ENCODE measurements around the gene TRMT5. TPM values are rescaled to one million over a fixed set of nuclear protein-coding genes. Genes with fewer than 3 reads are reported as not detected.

Gene TRMT5
- total and polyA plus RNA-seq, 2 donors (not counting 3 experiments of a cell fraction or from before 2014, with no cell fraction given): 2.4 to 12.6 TPM

- Histone ChIP-seq H2AFZ (ENCODE audit: low read depth, low read length) (no peak overlapping the region), H3K9me3 (replicated peaks; ENCODE audit: control insufficient read depth, insufficient read depth, low read length) (no peaks in the 10 kb centered on the region), H3K36me3 (ENCODE audit: control insufficient read depth in 2 of 2, extremely low read depth in 1 of 2, insufficient read depth in 2 of 2, low read length in 2 of 2) (no peaks in the 10 kb centered on the region), H3K4me3 (replicated peaks in 1 of 3; ENCODE audit: insufficient read depth in 1 of 3, low read depth in 1 of 3, low read length in 3 of 3) (no peak overlapping the region), H4K20me1 (replicated peaks; ENCODE audit: control insufficient read depth, extremely low read depth, insufficient read depth, low read length) (no peaks in the 10 kb centered on the region), H3K79me2 (ENCODE audit: control insufficient read depth, insufficient read depth, low read length) (no peaks in the 10 kb centered on the region), H3K9ac (replicated peaks; ENCODE audit: extremely low read depth, insufficient read depth, low read length) (no peak overlapping the region), H3K27ac (ENCODE audit: insufficient read depth, low read depth, low read length) (no peak overlapping the region), H3K27me3 (ENCODE audit: control insufficient read depth in 2 of 2, insufficient read depth in 2 of 2, low read length in 2 of 2) (no peaks in the 10 kb centered on the region), H3K9me1 (replicated peaks; ENCODE audit: control insufficient read depth, extremely low read depth, insufficient read depth, low read length) (no peaks in the 10 kb centered on the region), H3K4me1 (ENCODE audit: control insufficient read depth, extremely low read depth, insufficient read depth, low read length) (no peaks in the 10 kb centered on the region), H3K4me2 (ENCODE audit: insufficient read depth, low read length) (no peak overlapping the region)
- FAIRE-seq (no peak), DNase-seq (ENCODE audit: low read depth, low spot score) (no peak)
- no TSS peak for BruUV-seq (replicated peaks)
- intact Hi-C loops (cut with micrococcal nuclease) (no loop called here), dilution Hi-C loops (cut with MboI; ENCODE audit: extremely low pct_ligation_motif_present, low sequenced_read_pairs) (no loop called here)
- TF ChIP-seq EZH2 (IDR thresholded peaks at IDR 0.05; ENCODE audit: borderline replicate concordance, low read depth, low read length, severe bottlenecking): no peak
- TF ChIP-seq JUN (IDR thresholded peaks at IDR 0.05; ENCODE audit: borderline replicate concordance, insufficient read depth, insufficient read length, low read depth): no peak
- TF ChIP-seq POLR2A (IDR thresholded peaks at IDR 0.05; ENCODE audit: low read depth, low read length): no peak
- POLR2A ChIA-PET: no interaction called here
- CTCF ChIA-PET: no interaction called here
Observed at GRCh38 chr14:60956632-60957031, 24.2 kb downstream of the TRMT5 start.

GRCh38 chr14:60956202-60956601 lies 24.7 kb downstream of the TRMT5 start:
- intact Hi-C loops (cut with micrococcal nuclease): no loop called here
- no TSS peak for BruUV-seq (replicated peaks)
- no peak overlapping the region for H3K4me3 ChIP-seq (replicated peaks in 1 of 3; ENCODE audit: insufficient read depth in 1 of 3, low read depth in 1 of 3, low read length in 3 of 3)
- H3K9me1 ChIP-seq (replicated peaks; ENCODE audit: control insufficient read depth, extremely low read depth, insufficient read depth, low read length): no peaks in the 10 kb centered on the region
- peaks cover 3% of the 10 kb centered on the region for H3K4me1 ChIP-seq (ENCODE audit: control insufficient read depth, extremely low read depth, insufficient read depth, low read length)
- no peaks in the 10 kb centered on the region for H3K79me2 ChIP-seq (ENCODE audit: control insufficient read depth, insufficient read depth, low read length)
- FAIRE-seq (no peak), DNase-seq (ENCODE audit: low read depth, low spot score) (no peak)
- TF ChIP-seq POLR2AphosphoS5 (IDR thresholded peaks at IDR 0.05; ENCODE audit: insufficient read depth, low read depth, low read length): no peak
- TF ChIP-seq MYC (IDR thresholded peaks at IDR 0.05; ENCODE audit: low read depth, low read length): no peak
- no peak for TF ChIP-seq CTCF (IDR thresholded peaks at IDR 0.05; ENCODE audit: extremely low read depth in 1 of 2, insufficient read depth in 1 of 2, low read depth in 1 of 2, low read length in 2 of 2)
- TF ChIP-seq EZH2 (IDR thresholded peaks at IDR 0.05; ENCODE audit: borderline replicate concordance, low read depth, low read length, severe bottlenecking): no peak
- TF ChIP-seq GATA2 (IDR thresholded peaks at IDR 0.05; ENCODE audit: insufficient read depth, insufficient read length, low read depth, low read length): no peak
- TF ChIP-seq MAX (IDR thresholded peaks at IDR 0.05; ENCODE audit: insufficient read depth, insufficient read length): no peak
- TF ChIP-seq JUN (IDR thresholded peaks at IDR 0.05; ENCODE audit: borderline replicate concordance, insufficient read depth, insufficient read length, low read depth): no peak
- TF ChIP-seq POLR2A (IDR thresholded peaks at IDR 0.05; ENCODE audit: low read depth, low read length): no peak
- TF ChIP-seq FOS (IDR thresholded peaks at IDR 0.05; ENCODE audit: borderline replicate concordance, insufficient read depth, low read length): no peak
- no peaks in the 10 kb centered on the region for H3K9me3 ChIP-seq (replicated peaks; ENCODE audit: control insufficient read depth, insufficient read depth, low read length)
- ChIA-PET POLR2A (no interaction called here), CTCF (no interaction called here)
- no peak overlapping the region for H2AFZ ChIP-seq (ENCODE audit: low read depth, low read length)
- no peaks in the 10 kb centered on the region for H3K36me3 ChIP-seq (ENCODE audit: control insufficient read depth in 2 of 2, extremely low read depth in 1 of 2, insufficient read depth in 2 of 2, low read length in 2 of 2)
- H3K27ac ChIP-seq (ENCODE audit: insufficient read depth, low read depth, low read length): no peak overlapping the region
- no peaks in the 10 kb centered on the region for H3K27me3 ChIP-seq (ENCODE audit: control insufficient read depth in 2 of 2, insufficient read depth in 2 of 2, low read length in 2 of 2)
- dilution Hi-C loops (cut with MboI; ENCODE audit: extremely low pct_ligation_motif_present, low sequenced_read_pairs): no loop called here
- no peak overlapping the region for H3K4me2 ChIP-seq (ENCODE audit: insufficient read depth, low read length)
- H3K9ac ChIP-seq (replicated peaks; ENCODE audit: extremely low read depth, insufficient read depth, low read length): no peak overlapping the region
- no peaks in the 10 kb centered on the region for H4K20me1 ChIP-seq (replicated peaks; ENCODE audit: control insufficient read depth, extremely low read depth, insufficient read depth, low read length)

Data from endothelial cell of umbilical vein (primary cell).